ENCODE results near the gene SBF2.

DNA sequence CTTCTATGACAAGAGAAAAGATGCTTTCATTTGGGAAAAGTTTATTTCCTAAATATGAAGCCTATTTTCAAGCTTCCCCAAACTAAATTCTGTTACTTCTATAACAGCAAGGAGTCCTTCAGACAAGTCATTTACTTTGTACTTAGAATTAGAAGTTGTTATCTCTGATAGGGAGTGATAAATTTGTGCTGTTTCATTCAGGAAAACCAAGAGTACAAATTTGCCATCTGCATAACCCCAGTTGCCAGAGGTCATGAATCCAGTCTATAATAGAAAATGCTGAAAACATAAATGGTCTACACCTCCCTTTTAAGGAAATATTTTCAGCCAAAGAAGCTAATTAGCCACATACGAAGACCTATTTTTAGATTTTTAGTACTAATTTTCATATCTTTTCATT is 61.3 kb downstream of the SBF2 start:
- TF ChIP-seq POLR2AphosphoS5 (IDR thresholded peaks at IDR 0.05) (no peak), EP300 (IDR thresholded peaks at IDR 0.05) (no peak)
